ENCODE data around the gene STX10. TPM values are rescaled to one million over a fixed set of nuclear protein-coding genes. Genes with fewer than 3 reads are reported as not detected.
A peak's percentile ranks its signal among the peaks of the same experiment; 100 is the strongest.

STX10 gene
- total and polyA plus RNA-seq, 9 of the 15 experiments (the other 6 are each of a cell fraction or from before 2014, with no cell fraction given) = 0.51 to 66.3 (median 31.0) TPM

DNA sequence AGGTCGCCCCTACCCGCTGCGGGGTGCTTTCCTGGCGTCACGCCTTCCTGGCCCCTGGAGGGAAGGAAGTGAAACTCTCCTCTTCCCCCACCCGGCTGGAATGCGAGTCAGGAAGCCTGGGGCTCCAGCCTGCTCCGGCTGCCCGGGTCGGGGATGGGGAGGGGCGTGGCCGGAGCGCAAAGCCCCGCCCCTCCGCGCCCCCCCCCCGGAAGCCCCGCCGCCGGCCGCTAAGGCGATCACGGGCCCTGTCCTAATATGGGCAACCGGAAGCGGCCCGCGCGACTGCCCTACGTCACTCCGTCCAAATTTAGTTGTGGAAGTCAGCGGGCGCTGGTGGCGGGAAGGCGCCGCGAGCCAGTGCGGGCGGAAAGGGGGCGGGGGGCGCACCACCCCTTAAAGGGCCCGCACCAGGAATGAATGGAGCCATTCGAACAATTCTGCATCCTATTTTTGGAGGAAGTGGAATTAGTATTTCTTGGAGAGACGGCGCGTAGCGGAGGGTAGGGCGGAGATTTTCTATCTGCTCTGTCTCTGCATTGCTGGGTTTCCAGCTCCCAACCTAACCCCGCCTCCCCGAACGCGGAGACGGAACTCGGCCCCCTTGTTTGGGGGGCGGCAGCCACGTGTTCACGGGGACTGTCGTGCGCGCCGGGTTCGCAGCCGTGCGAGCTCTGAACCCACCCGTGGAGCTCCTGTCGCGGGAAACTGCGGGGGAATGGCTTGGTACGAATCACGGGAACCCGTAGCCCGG is 1.6 kb upstream of the STX10 start (continued):
- TF ChIP-seq, protein P1, sequence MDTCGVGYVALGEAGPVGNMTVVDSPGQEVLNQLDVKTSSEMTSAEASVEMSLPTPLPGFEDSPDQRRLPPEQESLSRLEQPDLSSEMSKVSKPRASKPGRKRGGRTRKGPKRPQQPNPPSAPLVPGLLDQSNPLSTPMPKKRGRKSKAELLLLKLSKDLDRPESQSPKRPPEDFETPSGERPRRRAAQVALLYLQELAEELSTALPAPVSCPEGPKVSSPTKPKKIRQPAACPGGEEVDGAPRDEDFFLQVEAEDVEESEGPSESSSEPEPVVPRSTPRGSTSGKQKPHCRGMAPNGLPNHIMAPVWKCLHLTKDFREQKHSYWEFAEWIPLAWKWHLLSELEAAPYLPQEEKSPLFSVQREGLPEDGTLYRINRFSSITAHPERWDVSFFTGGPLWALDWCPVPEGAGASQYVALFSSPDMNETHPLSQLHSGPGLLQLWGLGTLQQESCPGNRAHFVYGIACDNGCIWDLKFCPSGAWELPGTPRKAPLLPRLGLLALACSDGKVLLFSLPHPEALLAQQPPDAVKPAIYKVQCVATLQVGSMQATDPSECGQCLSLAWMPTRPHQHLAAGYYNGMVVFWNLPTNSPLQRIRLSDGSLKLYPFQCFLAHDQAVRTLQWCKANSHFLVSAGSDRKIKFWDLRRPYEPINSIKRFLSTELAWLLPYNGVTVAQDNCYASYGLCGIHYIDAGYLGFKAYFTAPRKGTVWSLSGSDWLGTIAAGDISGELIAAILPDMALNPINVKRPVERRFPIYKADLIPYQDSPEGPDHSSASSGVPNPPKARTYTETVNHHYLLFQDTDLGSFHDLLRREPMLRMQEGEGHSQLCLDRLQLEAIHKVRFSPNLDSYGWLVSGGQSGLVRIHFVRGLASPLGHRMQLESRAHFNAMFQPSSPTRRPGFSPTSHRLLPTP (IDR thresholded peaks at IDR 0.05; ENCODE audit: borderline replicate concordance, extremely low read depth, insufficient read length) = no peak
- TF ChIP-seq, protein P2, sequence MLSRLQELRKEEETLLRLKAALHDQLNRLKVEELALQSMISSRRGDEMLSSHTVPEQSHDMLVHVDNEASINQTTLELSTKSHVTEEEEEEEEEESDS (CRISPR knock-in tag; IDR thresholded peaks at IDR 0.05) = no peak
- TF ChIP-seq FOXO4 (CRISPR knock-in tag; IDR thresholded peaks at IDR 0.05) (0 out of 2 replicates have a peak, but pooled peaks have one; percentile 34), SMARCB1 (IDR thresholded peaks at IDR 0.05; ENCODE audit: insufficient read length, low read depth) (no peak), ILK (tag; IDR thresholded peaks at IDR 0.05; ENCODE audit: borderline replicate concordance, low read depth) (no peak), NEUROD1 (IDR thresholded peaks at IDR 0.05; ENCODE audit: borderline replicate concordance, low read depth, low read length, partially characterized antibody) (peak; percentile 78), RAD21 (CRISPR knock-in tag; conservative IDR thresholded peaks at IDR 0.05 in 1 of 2, IDR thresholded peaks at IDR 0.05 in 1 of 2) (no peak), MXI1 (IDR thresholded peaks at IDR 0.05; ENCODE audit: low read depth, low read length) (0 out of 2 replicates have a peak, but pooled peaks have one; percentile 61), STAT5B (CRISPR knock-in tag; IDR thresholded peaks at IDR 0.05) (no peak), ATF7 (IDR thresholded peaks at IDR 0.05) (peak; percentile 91), LCOR (CRISPR knock-in tag; IDR thresholded peaks at IDR 0.05) (peak; percentile 64; the same call in 1 of the 2 replicates), RBM14 (IDR thresholded peaks at IDR 0.05; ENCODE audit: borderline replicate concordance, insufficient read depth, low read depth, low read length) (no peak), ZNF174 (CRISPR knock-in tag; IDR thresholded peaks at IDR 0.05) (no peak), RHOXF2B (CRISPR knock-in tag; conservative IDR thresholded peaks at IDR 0.05) (no peak), ZNF146 (CRISPR knock-in tag; IDR thresholded peaks at IDR 0.05; ENCODE audit: unreplicated experiment) (no peak), KAT2B (IDR thresholded peaks at IDR 0.05; ENCODE audit: low read depth, low read length) (no peak), RBM25 (IDR thresholded peaks at IDR 0.05; ENCODE audit: low read depth, low read length, severe bottlenecking) (no peak), MECOM (CRISPR knock-in tag; IDR thresholded peaks at IDR 0.05) (no peak), TOE1 (IDR thresholded peaks at IDR 0.05; ENCODE audit: borderline replicate concordance) (peak; percentile 94), TOE1 (CRISPR knock-in tag; IDR thresholded peaks at IDR 0.05; ENCODE audit: borderline replicate concordance, low read depth) (no peak), FOXK1 (CRISPR knock-in tag; IDR thresholded peaks at IDR 0.05; ENCODE audit: borderline replicate concordance) (no peak)

Data from K562 (cell line).